Loucy (cell line): ENCODE data around the gene RNF141.

Source experiments
- H2AFZ ChIP-seq: fragments of 200-600 bp; sonication (generic); 2 replicates; pipeline ENCODE4 v1.6.0; 2016; ENCODE audit warnings: antibody characterized with exemption, mild to moderate bottlenecking, low read length, moderate library complexity
- H3F3A ChIP-seq: fragments of 200-600 bp; 2 replicates; pipeline ENCODE4 v1.6.0; 2016; ENCODE audit warnings: antibody characterized with exemption, low read depth, mild to moderate bottlenecking
- H3K27me3 ChIP-seq: fragments of 200-600 bp; sonication (generic); 2 replicates; pipeline ENCODE4 v1.6.1; 2014; ENCODE audit warnings: low read length, mild to moderate bottlenecking; ENCODE audit not compliant: insufficient read depth, poor library complexity, severe bottlenecking
- H3K36me3 ChIP-seq: fragments of 200-600 bp; sonication (generic); 2 replicates; pipeline ENCODE4 v1.6.1; 2016; ENCODE audit warnings: low read length; ENCODE audit not compliant: insufficient read depth
- H3K4me1 ChIP-seq: fragments of 200-600 bp; sonication (generic); 2 replicates; pipeline ENCODE4 v1.5.1; 2014; ENCODE audit warnings: low read length, mild to moderate bottlenecking; ENCODE audit not compliant: insufficient read depth, poor library complexity, severe bottlenecking
- H3K4me2 ChIP-seq: fragments of 200-600 bp; sonication (generic); 2 replicates; pipeline ENCODE4 v1.6.0; 2014; ENCODE audit warnings: antibody characterized with exemption, low read length, low read depth, mild to moderate bottlenecking; ENCODE audit not compliant: poor library complexity, severe bottlenecking
- H3K4me3 ChIP-seq: fragments of 200-600 bp; sonication (generic); 2 replicates; pipeline ENCODE4 v1.5.1; 2014; ENCODE audit warnings: low read length, mild to moderate bottlenecking, mixed read lengths; ENCODE audit not compliant: poor library complexity, severe bottlenecking
- H3K79me2 ChIP-seq: fragments of 200-600 bp; sonication (generic); 2 replicates; pipeline ENCODE4 v1.6.1; 2014; ENCODE audit warnings: low read length; ENCODE audit not compliant: insufficient read depth
- H3K9ac ChIP-seq: fragments of 200-600 bp; sonication (generic); 2 replicates; pipeline ENCODE4 v1.6.0; 2014; ENCODE audit warnings: mild to moderate bottlenecking, low read depth, low read length, moderate library complexity; ENCODE audit not compliant: poor library complexity, severe bottlenecking
- H3K9me2 ChIP-seq: fragments of 200-600 bp; sonication (generic); replicated peaks from 2 replicates; pipeline ENCODE4 v1.6.1; 2016; ENCODE audit warnings: low read depth, low read length, mixed read lengths
- H3K9me3 ChIP-seq: fragments of 200-600 bp; sonication (generic); 2 replicates; pipeline ENCODE4 v1.6.1; 2014; ENCODE audit warnings: mild to moderate bottlenecking, antibody characterized with exemption, low read length, low read depth; ENCODE audit not compliant: insufficient read depth
- H4K20me1 ChIP-seq: fragments of 200-600 bp; sonication (generic); 2 replicates; pipeline ENCODE4 v1.6.0; 2014; ENCODE audit warnings: antibody characterized with exemption, low read length, mild to moderate bottlenecking; ENCODE audit not compliant: insufficient read depth, poor library complexity, severe bottlenecking
- EZH2phosphoT487 ChIP-seq: fragments of 200-600 bp; IDR thresholded peaks from 2 replicates; pipeline ENCODE4 v1.6.1; 2018; ENCODE audit warnings: antibody characterized with exemption, mild to moderate bottlenecking, moderate library complexity, borderline replicate concordance
- TF ChIP-seq, protein P1 (sequence below): fragments of 200-600 bp; sonication (generic); conservative IDR thresholded peaks from 2 replicates; pipeline ENCODE4 v1.5.1; 2014; ENCODE audit warnings: mild to moderate bottlenecking, antibody characterized with exemption, low read length

The RNF141 gene

DNA sequence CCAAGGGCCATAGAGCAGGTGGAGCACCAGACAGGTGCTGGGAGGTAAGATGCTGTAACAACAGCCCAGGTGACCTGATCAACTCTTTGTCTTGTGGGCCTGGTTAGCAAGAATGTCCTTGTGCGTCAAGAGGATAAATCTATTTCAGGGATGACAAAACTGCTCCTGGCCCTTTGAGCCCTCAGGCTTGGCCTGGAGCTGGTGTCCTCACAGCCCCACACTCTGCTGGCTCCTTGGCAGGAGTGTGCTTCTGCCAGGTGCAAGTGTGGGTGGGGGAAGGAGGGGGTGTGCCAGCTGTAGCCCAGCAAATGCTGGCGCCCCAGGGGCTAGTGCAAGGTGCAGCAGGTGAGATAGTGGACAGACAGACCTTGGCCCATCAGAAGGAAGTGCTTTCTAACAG lies 66.4 kb downstream of the RNF141 start:
- H3K4me3 ChIP-seq: no peak overlapping the region
- peaks cover 57% of the 10 kb centered on the region; the same call in 1 of the 2 replicates for H3K36me3 ChIP-seq
- H3K9me3 ChIP-seq: no peaks in the 10 kb centered on the region
- H3F3A ChIP-seq: no peaks in the 10 kb centered on the region
- H2AFZ ChIP-seq: no peak overlapping the region
- H3K4me1 ChIP-seq: peaks cover 25% of the 10 kb centered on the region
- TF ChIP-seq, protein P1, sequence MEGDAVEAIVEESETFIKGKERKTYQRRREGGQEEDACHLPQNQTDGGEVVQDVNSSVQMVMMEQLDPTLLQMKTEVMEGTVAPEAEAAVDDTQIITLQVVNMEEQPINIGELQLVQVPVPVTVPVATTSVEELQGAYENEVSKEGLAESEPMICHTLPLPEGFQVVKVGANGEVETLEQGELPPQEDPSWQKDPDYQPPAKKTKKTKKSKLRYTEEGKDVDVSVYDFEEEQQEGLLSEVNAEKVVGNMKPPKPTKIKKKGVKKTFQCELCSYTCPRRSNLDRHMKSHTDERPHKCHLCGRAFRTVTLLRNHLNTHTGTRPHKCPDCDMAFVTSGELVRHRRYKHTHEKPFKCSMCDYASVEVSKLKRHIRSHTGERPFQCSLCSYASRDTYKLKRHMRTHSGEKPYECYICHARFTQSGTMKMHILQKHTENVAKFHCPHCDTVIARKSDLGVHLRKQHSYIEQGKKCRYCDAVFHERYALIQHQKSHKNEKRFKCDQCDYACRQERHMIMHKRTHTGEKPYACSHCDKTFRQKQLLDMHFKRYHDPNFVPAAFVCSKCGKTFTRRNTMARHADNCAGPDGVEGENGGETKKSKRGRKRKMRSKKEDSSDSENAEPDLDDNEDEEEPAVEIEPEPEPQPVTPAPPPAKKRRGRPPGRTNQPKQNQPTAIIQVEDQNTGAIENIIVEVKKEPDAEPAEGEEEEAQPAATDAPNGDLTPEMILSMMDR: no peak
- no peak for TF ChIP-seq EZH2phosphoT487
- no peaks in the 10 kb centered on the region for H3K27me3 ChIP-seq
- H3K4me2 ChIP-seq: no peak overlapping the region
- peaks cover 78% of the 10 kb centered on the region for H3K79me2 ChIP-seq
- peaks cover 54% of the 10 kb centered on the region for H4K20me1 ChIP-seq
- H3K9ac ChIP-seq: no peak overlapping the region
- no peaks in the 10 kb centered on the region for H3K9me2 ChIP-seq

DNA sequence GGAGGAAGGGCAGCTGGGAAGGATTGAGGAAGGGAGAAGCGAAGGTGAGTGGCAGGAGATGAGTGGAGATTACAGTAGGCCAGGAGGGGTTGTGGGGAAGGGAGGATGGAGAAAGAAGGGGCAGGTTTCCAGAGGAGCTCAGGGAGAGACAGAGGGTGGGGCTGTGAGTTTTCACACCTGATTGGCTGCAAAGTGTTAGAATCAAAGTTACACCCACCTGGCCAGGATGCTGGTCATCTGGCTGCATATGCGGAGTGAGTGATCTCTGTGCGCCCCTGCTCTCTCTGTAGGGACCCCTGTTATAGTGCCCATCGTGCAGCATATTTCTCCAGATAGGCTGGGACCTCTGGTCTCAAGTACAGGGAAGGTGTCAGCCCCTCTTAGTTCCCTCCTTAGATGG lies 67.6 kb downstream of the RNF141 start:
- Histone ChIP-seq H4K20me1 (peaks cover 42% of the 10 kb centered on the region), H3K9me3 (no peaks in the 10 kb centered on the region), H3K79me2 (peaks cover 67% of the 10 kb centered on the region), H3K9ac (no peak overlapping the region), H3K9me2 (no peaks in the 10 kb centered on the region), H3K4me2 (no peak overlapping the region), H3K4me3 (no peak overlapping the region), H3K27me3 (no peaks in the 10 kb centered on the region), H3F3A (no peaks in the 10 kb centered on the region), H2AFZ (no peak overlapping the region), H3K36me3 (peaks cover 45% of the 10 kb centered on the region; the same call in 1 of the 2 replicates), H3K4me1 (peaks cover 18% of the 10 kb centered on the region)
- TF ChIP-seq, protein P1: no peak
- no peak for TF ChIP-seq EZH2phosphoT487

DNA sequence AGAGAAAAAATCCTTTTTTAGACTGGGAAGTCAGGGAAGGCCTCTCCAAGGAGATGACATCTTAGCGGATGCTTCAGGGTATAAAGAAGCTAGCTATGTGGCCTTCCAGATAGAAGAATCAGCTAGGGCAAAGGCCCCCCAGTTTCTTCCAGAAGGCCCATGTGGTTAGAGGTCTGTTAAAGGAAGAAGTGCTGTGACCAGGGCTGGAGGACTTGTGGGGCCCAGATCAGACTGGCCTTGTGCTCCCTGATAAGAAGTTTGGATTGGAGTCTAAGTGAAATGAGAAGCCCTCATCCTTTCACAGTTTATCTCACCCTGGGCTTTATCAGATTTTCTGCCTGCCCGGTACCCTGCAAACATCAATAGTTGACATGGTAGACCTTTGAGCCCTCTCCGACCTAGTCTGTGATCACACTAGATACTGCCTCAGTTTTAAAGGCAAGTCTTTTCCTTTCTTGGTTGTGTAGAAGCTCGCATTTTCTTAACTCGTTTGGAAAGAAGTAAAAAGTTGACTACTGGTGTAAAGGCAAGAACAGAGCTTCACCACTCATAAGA lies 78.2 kb downstream of the RNF141 start:
- Histone ChIP-seq H4K20me1 (peaks cover 67% of the 10 kb centered on the region), H3K36me3 (peaks cover 68% of the 10 kb centered on the region)

More for the DNA sequence above, 78.2 kb downstream of the RNF141 start:
- H3K9me2 ChIP-seq: no peaks in the 10 kb centered on the region
- no peak overlapping the region for H2AFZ ChIP-seq
- peak overlapping the region; percentile 29 for H3K9ac ChIP-seq
- H3K9me3 ChIP-seq: peaks cover 10% of the 10 kb centered on the region; the same call in 1 of the 2 replicates
- H3K79me2 ChIP-seq: peaks cover 89% of the 10 kb centered on the region
- TF ChIP-seq, protein P1: no peak
- no peak for TF ChIP-seq EZH2phosphoT487
- peak overlapping the region; percentile 70 for H3K4me2 ChIP-seq
- H3K4me3 ChIP-seq: peak overlapping the region; percentile 60
- no peaks in the 10 kb centered on the region for H3K27me3 ChIP-seq
- 0 out of 2 replicates have a peak, but pooled peaks cover 5% of the 10 kb centered on the region for H3F3A ChIP-seq
- H3K4me1 ChIP-seq: peaks cover 58% of the 10 kb centered on the region
